Uterus (tissue), 2 donors: ENCODE measurements around the gene RNF13.

Source experiments
- POLR2A ChIP-seq, 2 donors: fragments of 450-650 bp; IDR thresholded peaks; one replicate each; pipeline ENCODE4 v1.6.1; 2016; ENCODE audit warnings: antibody characterized with exemption in 2 of 2, mild to moderate bottlenecking in 1 of 2, moderate library complexity in 1 of 2
- TF ChIP-seq, protein P1 (sequence below), 4 experiments: fragments of 200-600 bp in 2 of 4; fragments of 450-650 bp in 2 of 4; sonication (generic) in 2 of 4; IDR thresholded peaks; one replicate each; pipeline ENCODE4 v1.5.1; 2016 to 2019; ENCODE audit warnings: antibody characterized with exemption in 4 of 4, mild to moderate bottlenecking in 2 of 4, moderate library complexity in 1 of 4

- TF ChIP-seq, protein P1, sequence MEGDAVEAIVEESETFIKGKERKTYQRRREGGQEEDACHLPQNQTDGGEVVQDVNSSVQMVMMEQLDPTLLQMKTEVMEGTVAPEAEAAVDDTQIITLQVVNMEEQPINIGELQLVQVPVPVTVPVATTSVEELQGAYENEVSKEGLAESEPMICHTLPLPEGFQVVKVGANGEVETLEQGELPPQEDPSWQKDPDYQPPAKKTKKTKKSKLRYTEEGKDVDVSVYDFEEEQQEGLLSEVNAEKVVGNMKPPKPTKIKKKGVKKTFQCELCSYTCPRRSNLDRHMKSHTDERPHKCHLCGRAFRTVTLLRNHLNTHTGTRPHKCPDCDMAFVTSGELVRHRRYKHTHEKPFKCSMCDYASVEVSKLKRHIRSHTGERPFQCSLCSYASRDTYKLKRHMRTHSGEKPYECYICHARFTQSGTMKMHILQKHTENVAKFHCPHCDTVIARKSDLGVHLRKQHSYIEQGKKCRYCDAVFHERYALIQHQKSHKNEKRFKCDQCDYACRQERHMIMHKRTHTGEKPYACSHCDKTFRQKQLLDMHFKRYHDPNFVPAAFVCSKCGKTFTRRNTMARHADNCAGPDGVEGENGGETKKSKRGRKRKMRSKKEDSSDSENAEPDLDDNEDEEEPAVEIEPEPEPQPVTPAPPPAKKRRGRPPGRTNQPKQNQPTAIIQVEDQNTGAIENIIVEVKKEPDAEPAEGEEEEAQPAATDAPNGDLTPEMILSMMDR (IDR thresholded peaks at IDR 0.05), result no peak
- no peak for TF ChIP-seq POLR2A (IDR thresholded peaks at IDR 0.05)
These were observed 31.3 kb upstream of the RNF13 start for GRCh38 chr3:149781741-149782140.
